HG03460 (cell line): ENCODE data around the gene STARD10.
"Not testable (repeated sequence)": the region's sequence is repeated elsewhere in the genome, so short reads cannot be mapped to it uniquely, and the experiment has no call there.

ENCODE experiments used
- ATAC-seq: cut with Tn5 transposase; IDR thresholded peaks from one replicate; pipeline ENCODE4 v1.9.1; 2021; ENCODE audit not compliant: unreplicated experiment

STARD10 gene

GRCh38 chr11:72826191-72826941 is 32.5 kb upstream of the STARD10 start:
- no peak for ATAC-seq

- no peak for ATAC-seq
These were observed 31.8 kb upstream of the STARD10 start for GRCh38 chr11:72825661-72826060.

- ATAC-seq: no peak
These were observed 31.1 kb upstream of the STARD10 start for GRCh38 chr11:72824811-72825505.

- no peak for ATAC-seq
These were observed 30.2 kb upstream of the STARD10 start for GRCh38 chr11:72824020-72824419.

GRCh38 chr11:72823105-72823804 is 29.4 kb upstream of the STARD10 start:
- no peak for ATAC-seq

- peak; percentile 59 for ATAC-seq
These were observed 28.3 kb upstream of the STARD10 start for GRCh38 chr11:72821920-72822799.

GRCh38 chr11:72821221-72821919 is 27.5 kb upstream of the STARD10 start:
- no peak for ATAC-seq

GRCh38 chr11:72820439-72821139 is 26.7 kb upstream of the STARD10 start:
- ATAC-seq: no peak

GRCh38 chr11:72818971-72819370 is 25.1 kb upstream of the STARD10 start:
- ATAC-seq: no peak

- ATAC-seq: no peak
These were observed 24.1 kb upstream of the STARD10 start for GRCh38 chr11:72817966-72818365.

GRCh38 chr11:72816404-72816990 is 22.6 kb upstream of the STARD10 start:
- ATAC-seq: no peak

- peak; percentile 13 for ATAC-seq
These were observed 21.3 kb upstream of the STARD10 start for GRCh38 chr11:72815110-72815618.

- ATAC-seq: peak; percentile 45
These were observed 20.7 kb upstream of the STARD10 start, which contains the start of gene ATG16L2 for GRCh38 chr11:72814286-72815109. ATG16L2 (plus strand) TSS chr11:72814411; CDS start chr11:72814446, 35 bp downstream.

- ATAC-seq: peak; percentile 41
These were observed 20.0 kb upstream of the STARD10 start for GRCh38 chr11:72813740-72814285.

GRCh38 chr11:72812967-72813739 is 19.3 kb upstream of the STARD10 start:
- ATAC-seq: peak; percentile 23

GRCh38 chr11:72812604-72812966 is 18.7 kb upstream of the STARD10 start:
- ATAC-seq: no peak

- ATAC-seq: not testable (repeated sequence)
These were observed 17.8 kb upstream of the STARD10 start for GRCh38 chr11:72811686-72812085.
